HG03025 (cell line): ENCODE measurements around the gene TTLL9.

Source experiments
- ATAC-seq: cut with Tn5 transposase; IDR thresholded peaks from one replicate; pipeline ENCODE4 v1.9.1; 2021; ENCODE audit warnings: mild to moderate bottlenecking, moderate library complexity; ENCODE audit not compliant: unreplicated experiment, low FRiP score

Gene TTLL9

DNA sequence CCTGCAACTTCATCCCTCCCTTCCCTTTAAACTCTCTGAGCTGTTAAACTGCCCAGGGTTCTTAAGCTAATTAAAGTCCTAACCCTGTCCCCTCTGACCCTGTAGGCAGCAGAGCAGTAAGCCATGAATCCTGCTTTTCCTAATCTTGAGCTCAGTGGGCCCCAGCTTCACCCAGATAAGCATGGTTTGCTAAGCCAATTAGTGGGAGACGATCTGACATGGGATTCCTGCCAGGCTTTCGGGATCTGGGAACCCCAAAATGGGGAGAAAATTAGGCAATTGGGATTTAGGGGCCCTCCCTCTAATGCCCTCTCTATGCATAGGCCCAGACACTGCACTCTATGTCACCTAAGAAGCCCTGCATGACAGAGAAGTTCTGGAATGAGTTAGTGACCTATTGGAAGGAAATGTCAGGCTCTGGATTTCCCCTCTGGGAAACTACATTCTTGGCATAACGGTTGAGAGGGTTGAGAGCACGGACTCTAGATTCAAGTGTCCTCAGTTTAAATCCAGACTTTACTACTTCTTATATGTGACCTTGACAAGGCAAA, 102.1 kb downstream of the TTLL9 start:
- no peak for ATAC-seq

DNA sequence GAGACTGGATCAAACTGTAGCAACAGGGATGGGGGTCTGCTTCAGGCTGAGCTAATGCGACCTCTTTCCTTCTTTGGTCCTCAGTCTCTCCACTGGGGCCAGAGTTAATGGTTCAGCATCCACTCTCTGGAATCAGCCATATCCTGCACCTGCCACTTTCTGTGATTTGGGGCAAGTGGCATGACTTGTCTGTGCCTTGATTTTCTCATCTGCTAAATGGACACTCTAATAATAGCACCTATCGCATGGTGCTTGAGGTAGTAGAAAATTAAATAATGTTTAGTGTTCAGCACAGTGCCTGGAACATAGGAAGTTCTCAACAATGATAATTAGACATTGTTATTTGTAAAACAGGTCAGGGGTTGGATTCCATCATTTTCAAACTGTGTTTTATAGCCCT, 103.9 kb downstream of the TTLL9 start:
- no peak for ATAC-seq

GRCh38 chr20:31974951-31975487, 104.6 kb downstream of the TTLL9 start:
- ATAC-seq: no peak

GRCh38 chr20:31975874-31976273, 105.4 kb downstream of the TTLL9 start:
- no peak for ATAC-seq

GRCh38 chr20:31977080-31977479, 106.6 kb downstream of the TTLL9 start:
- ATAC-seq: no peak

GRCh38 chr20:31979713-31980426, 109.4 kb downstream of the TTLL9 start:
- ATAC-seq: no peak

GRCh38 chr20:31981784-31982183, 111.3 kb downstream of the TTLL9 start:
- ATAC-seq: no peak

DNA sequence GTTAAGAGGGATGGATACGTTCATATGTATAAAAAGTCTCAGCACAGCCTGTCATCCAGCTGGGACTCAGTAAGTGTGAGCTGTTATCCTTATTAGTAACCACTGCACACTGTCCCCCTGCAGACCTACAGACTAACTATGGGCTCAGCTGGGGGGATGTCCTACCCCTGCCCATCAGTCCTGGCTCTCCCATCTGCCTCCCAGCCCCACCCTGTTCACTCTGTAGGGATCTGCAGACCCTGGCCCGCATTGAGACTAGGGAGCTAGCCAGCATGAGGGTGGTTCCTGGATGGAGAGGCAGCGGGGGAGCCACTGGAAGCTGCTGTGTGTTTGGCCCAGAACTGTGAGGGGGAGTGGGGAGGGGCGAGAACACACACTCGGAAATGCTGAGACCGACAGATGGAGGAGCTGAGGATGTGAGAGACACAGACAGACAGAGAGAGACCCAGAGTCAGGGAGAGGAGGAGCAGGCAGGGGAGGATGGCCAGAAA, 114.6 kb downstream of the TTLL9 start:
- no peak for ATAC-seq

DNA sequence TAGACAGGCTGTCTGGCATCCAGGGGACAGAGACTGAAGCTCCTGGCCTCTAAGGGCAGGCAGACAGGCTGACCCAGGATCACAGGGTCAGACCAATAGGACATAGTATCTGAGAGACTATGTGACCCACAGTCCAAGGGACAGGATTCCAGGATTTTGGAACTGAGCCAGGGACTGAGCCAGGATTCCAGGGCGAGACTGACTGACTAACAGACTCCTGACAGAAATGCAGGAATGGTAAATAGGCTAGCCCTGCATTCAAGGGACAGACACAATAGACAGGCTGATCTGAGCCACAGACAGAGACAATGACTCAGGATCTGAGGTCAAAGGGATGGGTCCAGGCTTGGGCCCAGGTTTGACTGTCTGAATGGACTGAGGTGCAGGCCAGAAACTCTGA, 117.3 kb downstream of the TTLL9 start:
- ATAC-seq: no peak

DNA sequence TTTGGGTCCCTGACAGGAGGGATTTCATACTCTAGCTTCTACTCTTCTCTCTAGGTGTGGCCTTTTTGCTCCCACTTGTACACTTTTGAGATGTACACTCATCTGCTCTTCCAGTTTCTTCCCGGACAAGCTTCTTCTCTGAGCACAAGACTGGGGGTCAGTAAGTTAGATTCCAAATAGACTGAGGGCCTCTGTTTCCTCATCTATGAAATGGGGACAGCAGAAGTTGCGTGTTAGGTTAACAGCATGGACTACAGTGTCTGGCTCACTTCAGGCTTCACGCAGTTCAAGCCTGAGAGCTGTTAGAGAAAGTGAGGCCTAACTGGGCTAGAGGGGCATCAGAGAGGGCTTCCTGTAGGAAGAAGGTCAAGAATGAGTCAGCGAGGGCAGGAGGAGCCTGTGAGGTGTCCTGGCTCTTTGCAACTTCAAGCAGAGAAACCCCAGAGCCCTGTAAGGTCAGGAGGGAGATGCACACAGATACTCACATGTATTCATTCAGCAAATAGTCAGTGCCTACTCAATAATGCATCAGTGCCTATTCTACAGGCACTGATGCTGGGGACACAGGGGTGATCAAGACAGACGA, 118.1 kb downstream of the TTLL9 start:
- no peak for ATAC-seq

GRCh38 chr20:31989030-31989645, 118.7 kb downstream of the TTLL9 start:
- ATAC-seq: no peak

- no peak for ATAC-seq
Measured at GRCh38 chr20:31990641-31991338, 120.4 kb downstream of the TTLL9 start.

GRCh38 chr20:31991339-31991705, 120.9 kb downstream of the TTLL9 start:
- ATAC-seq: no peak

DNA sequence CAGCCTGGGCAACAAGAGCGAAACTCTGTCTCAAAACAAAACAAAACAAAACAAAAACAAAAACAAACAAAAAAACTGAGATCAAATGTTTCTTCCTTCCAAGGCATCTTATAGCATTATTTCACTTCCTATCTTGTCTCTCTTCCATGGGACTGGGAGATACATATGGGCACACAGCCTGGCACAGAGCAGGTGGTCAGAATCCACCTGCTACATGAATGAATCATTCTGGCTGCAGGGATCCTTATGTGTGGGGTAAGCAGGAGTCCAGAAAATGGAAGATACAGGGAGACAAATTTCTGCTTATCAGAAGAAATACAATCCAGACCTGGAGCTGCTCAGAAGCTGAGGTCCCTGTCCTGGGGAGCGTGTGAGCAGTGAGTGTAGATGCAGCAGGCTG, 121.7 kb downstream of the TTLL9 start:
- no peak for ATAC-seq
